Lower leg skin (tissue), 4 donors: ENCODE results near the gene HK1. TPM values are rescaled to one million over a fixed set of nuclear protein-coding genes. Genes with fewer than 3 reads are reported as not detected.

Source experiments
- DNase-seq, 2 donors: peaks; one replicate each; pipeline ENCODE4 v3.0.0-alpha.2; 2019; ENCODE audit warnings: low spot score in 2 of 2
- H3K4me3 ChIP-seq: fragments of 200-600 bp; sonication (generic); 2 replicates; pipeline ENCODE4 v1.5.1; 2017; ENCODE audit warnings: mild to moderate bottlenecking, low read depth; ENCODE audit not compliant: poor library complexity, severe bottlenecking
- CTCF ChIP-seq, 3 donors: fragments of 450-650 bp; IDR thresholded peaks; one replicate each; pipeline ENCODE4 v1.5.1; 2016; ENCODE audit warnings: antibody characterized with exemption in 3 of 3, mild to moderate bottlenecking in 3 of 3, moderate library complexity in 2 of 3
- POLR2A ChIP-seq, 2 donors: fragments of 450-650 bp; IDR thresholded peaks; one replicate each; pipeline ENCODE4 v1.6.1; 2016 to 2017; ENCODE audit warnings: antibody characterized with exemption in 2 of 2, mild to moderate bottlenecking in 1 of 2, moderate library complexity in 1 of 2
- WGBS, 2 donors: methylation state at CpG; one replicate each; pipeline ENCODE4 v1.1.5; 2018; 5-methylcytosine and 5-hydroxymethylcytosine counted together
- intact Hi-C: fragments of 100-400 bp; cut with DNase I; formaldehyde crosslinking; loops from one replicate; pipeline ENCODE4 v1.15.0; 2023; ENCODE audit warnings: low total_unique reads
- total RNA-seq, 4 donors: library from RNA; depleted of rRNA; stranded (reverse); fragments of >200 nt; gene quantifications; one replicate each; pipeline ENCODE4 v1.1.0, GENCODE V29; 2016

HK1 gene
- total RNA-seq, 4 donors from 2014 or later = 117 to 162 (median 158) TPM

DNA sequence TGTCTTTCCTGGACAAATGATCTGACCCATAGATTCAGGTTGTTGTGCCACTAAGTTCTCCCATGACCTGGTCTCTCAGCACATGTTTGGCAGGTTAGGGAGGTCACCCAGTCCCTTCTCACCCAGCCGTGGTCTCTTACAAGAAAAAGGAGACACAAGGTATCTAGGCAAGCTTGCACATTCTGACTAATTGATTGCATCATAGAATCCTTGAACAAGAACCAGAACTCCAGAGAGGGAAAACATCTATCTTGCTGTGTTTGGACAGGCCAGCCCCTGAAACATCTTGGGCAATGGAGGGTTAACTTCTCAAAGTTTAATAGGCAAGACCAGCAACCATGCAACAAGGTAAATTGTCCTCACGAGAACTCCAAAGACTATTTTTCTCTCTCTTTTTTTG, 8.5 kb upstream of the HK1 start:
- H3K4me3 ChIP-seq = no peak overlapping the region
- intact Hi-C loops = no loop called here
- peak in 1 of 2 donors; percentile 21 for DNase-seq
- TF ChIP-seq CTCF (IDR thresholded peaks at IDR 0.05) = no peak
- TF ChIP-seq POLR2A (IDR thresholded peaks at IDR 0.05) = no peak
- WGBS, 2 donors = 72 to 81% methylated on average over 2 of the region's 2 CpGs

- intact Hi-C loops = no loop called here
- DNase-seq = no peak
- TF ChIP-seq CTCF (IDR thresholded peaks at IDR 0.05) (no peak), POLR2A (IDR thresholded peaks at IDR 0.05) (no peak)
- WGBS, 2 donors = 74 to 79% methylated on average over 3 of the region's 3 CpGs
- H3K4me3 ChIP-seq = no peak overlapping the region
These were observed 7.3 kb upstream of the HK1 start for GRCh38 chr10:69270990-69271389.

GRCh38 chr10:69272624-69273023, 5.7 kb upstream of the HK1 start:
- TF ChIP-seq POLR2A (IDR thresholded peaks at IDR 0.05) (no peak), CTCF (IDR thresholded peaks at IDR 0.05) (no peak)
- no peak overlapping the region for H3K4me3 ChIP-seq
- no peak for DNase-seq
- intact Hi-C loops = no loop called here
- WGBS, 2 donors = 79 to 82% methylated on average over 1 of the region's 1 CpG

DNA sequence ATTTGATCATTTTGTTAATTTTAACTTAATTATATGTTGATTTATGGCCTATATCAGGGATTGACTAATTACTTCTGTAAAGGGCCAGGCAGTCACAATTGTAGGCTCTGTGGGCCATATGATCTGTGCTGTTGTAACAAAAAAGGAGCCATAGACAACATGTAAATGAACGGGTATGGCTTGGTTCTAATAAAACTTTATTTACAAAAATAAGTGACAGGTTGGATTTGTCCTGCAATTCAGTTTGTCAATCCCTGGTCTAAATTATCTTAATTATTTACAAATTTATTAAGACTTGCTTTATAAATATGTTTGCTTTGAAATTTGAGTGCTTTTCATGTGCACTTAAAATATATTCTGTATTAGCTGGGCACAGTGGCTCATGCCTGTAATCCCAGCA, 2.9 kb upstream of the HK1 start:
- intact Hi-C loops = no loop called here
- no peak overlapping the region for H3K4me3 ChIP-seq
- whole genome bisulfite sequencing, 2 donors = 85 to 98% methylated on average over 1 of the region's 1 CpG
- no peak for TF ChIP-seq CTCF (IDR thresholded peaks at IDR 0.05)
- no peak for TF ChIP-seq POLR2A (IDR thresholded peaks at IDR 0.05)
- DNase-seq = no peak

- DNase-seq = no peak
- no peak overlapping the region for H3K4me3 ChIP-seq
- intact Hi-C loops = no loop called here
- TF ChIP-seq POLR2A (IDR thresholded peaks at IDR 0.05) = no peak
- TF ChIP-seq CTCF (IDR thresholded peaks at IDR 0.05) = no peak
- WGBS, 2 donors = 83 to 88% methylated on average over 6 of the region's 6 CpGs
These were observed 1.8 kb upstream of the HK1 start for GRCh38 chr10:69276503-69276902.

DNA sequence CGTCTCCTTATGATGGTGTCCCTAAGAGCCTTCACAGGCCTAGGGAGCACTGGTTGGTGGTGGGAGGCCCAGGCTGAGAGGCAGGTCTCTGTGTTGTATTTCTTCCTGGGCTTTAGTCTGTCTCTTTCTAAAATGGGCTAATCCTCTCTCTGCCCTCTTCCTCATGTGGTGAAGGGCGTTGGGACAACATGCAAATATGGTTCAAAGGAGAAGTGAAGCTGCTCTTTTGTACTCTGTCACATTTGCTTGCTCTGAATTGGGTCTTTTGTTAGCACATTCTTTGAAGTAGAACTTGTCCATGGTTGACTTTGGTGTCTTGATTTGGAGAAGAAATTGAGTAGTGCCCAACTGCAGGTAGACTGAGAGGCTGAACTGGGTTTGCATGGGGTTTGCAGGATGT, 814 bp downstream of the HK1 start:
- no peak overlapping the region for H3K4me3 ChIP-seq
- no peak for TF ChIP-seq POLR2A (IDR thresholded peaks at IDR 0.05)
- no peak for TF ChIP-seq CTCF (IDR thresholded peaks at IDR 0.05)
- 87 to 88% methylated on average over 2 of the region's 2 CpGs for WGBS, 2 donors
- intact Hi-C loops = no loop called here
- peak in 1 of 2 donors; percentile 54 for DNase-seq
